NOMO-1 treated with DMSO at 0.1 percent for 48 hours (cell line): Measurements from ENCODE around the gene CHRNA3.

ENCODE experiments used
- DNase-seq: peaks from one replicate; lab custom pipeline; 2025; ENCODE audit not compliant: unreplicated experiment; lab: John Stamatoyannopoulos, UW

CHRNA3 gene

GRCh38 chr15:78637776-78638435 is 17.1 kb upstream of the CHRNA3 start:
- no peak for DNase-seq

- no peak for DNase-seq
Measured at GRCh38 chr15:78636378-78636859, 15.6 kb upstream of the CHRNA3 start.

DNA sequence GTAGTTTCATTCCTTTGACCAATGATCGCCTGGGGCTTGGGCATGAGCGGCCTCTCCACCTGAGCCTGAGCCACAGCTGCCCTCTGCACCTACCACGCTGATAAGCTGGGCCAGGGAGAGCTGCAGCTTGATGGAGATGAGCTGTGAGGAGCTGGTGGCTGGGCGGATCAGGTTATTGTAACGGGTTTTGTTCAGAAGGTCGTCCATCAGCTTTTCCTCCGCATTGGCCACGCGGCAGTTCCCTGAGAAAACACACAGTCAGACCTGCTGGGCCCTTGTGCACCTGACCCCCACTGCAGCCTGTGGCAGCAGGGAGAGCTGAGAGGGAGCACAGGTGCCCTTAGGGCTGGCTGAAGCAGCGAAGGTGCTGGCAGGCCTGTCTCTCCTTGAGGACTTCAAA is 14.6 kb upstream of the CHRNA3 start:
- no peak for DNase-seq

DNA sequence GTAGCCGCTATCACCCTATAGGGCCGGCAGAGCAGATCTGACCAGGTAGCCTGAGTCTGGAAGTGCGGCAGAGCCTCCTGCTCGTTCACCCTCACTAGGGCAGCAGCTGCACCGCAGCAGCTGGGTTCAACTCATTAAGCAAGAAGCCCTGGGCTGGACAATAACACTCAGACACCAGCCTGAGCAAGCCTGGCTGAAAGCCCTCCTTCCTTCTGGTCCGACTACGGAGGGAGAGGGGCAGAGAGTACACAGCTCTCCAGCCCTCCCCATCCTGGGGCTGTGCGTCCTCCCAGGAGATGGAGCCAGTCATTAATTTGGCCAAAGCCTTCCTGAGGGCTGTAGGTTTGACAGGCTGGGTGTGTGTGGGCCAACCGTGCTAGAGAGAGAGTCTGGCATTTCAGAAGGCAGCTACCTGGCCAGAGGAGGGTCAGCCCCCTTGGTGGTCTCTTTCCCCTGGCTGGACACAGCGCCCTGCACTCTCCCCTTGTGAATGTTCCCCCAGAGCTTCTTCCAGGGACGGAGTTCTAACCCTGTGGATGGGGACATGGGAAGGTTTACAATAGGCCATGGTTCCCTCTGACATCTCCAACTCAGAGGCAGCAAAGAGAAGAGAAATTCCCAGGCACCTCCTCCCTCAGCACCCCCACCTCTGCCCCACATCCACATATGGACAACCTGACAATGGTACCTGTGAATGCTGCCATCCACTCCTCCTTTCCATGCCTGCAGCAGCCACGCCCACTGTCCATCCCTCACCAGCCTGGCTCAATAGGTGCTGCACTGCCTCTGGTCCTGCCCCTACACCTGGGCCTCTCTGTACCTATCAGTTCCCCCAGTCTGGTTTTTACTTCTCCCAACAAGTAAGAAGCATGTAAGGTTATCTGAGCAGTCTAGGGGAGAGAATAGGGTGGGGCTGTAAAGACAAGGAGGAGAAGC is 13.7 kb upstream of the CHRNA3 start:
- DNase-seq, result no peak

GRCh38 chr15:78633348-78633747 is 12.6 kb upstream of the CHRNA3 start:
- DNase-seq, result no peak

DNA sequence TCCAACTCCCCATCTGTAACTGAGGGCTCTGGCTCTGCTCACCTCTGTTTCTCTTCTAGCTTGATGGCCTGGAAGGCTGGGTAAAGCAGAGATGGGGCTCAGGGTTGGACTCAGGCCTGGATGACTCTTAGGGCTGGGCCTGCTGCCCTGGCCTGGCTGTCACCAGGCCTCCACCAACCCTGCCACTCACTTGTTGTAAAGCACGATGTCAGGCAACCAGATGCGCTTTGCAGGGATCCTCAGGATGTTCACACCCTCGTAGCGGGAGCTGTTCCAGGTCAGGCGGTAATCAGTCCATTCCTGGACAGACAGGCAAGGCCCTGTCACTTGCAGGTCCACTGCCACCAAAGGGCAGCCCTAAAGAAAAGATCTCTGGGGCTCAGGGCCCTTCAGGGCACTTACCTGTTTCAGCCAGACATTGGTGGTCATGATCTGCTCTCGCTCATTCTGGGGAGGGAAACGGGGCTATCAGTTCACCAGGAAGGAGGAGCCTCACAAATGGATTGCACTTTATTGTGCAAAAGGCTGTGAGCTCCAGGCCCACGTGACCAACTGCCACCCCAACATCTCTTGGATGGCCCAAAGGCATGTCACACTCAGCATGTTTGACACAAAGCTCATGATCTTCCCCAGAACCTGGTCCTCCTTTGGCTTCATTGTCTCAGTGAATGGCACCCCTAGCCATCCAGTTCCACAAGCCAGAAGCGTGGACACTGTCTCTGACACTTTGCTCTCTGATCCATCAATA is 10.3 kb upstream of the CHRNA3 start:
- no peak for DNase-seq

DNA sequence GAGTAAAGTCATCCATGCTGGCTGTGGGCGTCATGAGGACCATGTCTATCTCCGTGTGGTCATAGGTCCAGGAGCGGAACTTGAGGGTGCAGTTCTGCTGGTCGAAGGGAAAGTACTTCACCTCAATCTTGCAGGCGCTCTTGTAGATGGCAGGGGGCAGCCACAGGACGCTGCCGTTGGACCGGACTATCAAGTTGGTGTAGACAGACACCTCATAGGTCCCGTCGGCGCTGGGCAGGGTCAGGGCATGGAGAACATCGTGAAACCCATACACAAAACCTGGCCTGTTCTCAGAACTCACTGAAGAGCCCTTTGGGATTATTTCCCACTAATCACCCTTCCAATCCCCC is 8.9 kb upstream of the CHRNA3 start:
- no peak for DNase-seq

- DNase-seq, result no peak
Measured at GRCh38 chr15:78629031-78629715, 8.4 kb upstream of the CHRNA3 start.

GRCh38 chr15:78628227-78628626 is 7.4 kb upstream of the CHRNA3 start:
- no peak for DNase-seq

DNA sequence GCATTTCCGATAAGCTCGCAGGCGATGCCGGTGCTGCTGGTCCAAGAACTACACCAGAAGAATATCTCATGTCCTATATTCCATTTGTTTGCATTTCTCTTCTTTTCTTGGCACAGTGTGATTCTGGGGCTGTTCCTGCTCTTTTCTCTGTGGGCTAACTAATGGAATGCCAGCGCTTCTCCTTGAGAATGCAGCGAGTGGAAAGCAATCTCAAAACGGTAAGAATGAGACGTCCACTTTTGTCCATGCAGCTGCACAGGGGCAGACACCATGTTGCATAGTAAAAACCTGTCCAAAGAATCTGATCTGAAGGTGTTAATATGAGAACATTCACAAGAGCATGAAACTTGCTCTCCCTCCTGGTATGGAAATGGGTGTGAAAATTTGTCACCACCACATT is 6.6 kb upstream of the CHRNA3 start:
- no peak for DNase-seq

- no peak for DNase-seq
Measured at GRCh38 chr15:78626381-78626995, 5.7 kb upstream of the CHRNA3 start.

- DNase-seq, result no peak
Measured at GRCh38 chr15:78625606-78626280, 4.9 kb upstream of the CHRNA3 start.

GRCh38 chr15:78624651-78625590 is 4.1 kb upstream of the CHRNA3 start:
- no peak for DNase-seq

- no peak for DNase-seq
Measured at GRCh38 chr15:78623786-78624497, 3.1 kb upstream of the CHRNA3 start.

DNA sequence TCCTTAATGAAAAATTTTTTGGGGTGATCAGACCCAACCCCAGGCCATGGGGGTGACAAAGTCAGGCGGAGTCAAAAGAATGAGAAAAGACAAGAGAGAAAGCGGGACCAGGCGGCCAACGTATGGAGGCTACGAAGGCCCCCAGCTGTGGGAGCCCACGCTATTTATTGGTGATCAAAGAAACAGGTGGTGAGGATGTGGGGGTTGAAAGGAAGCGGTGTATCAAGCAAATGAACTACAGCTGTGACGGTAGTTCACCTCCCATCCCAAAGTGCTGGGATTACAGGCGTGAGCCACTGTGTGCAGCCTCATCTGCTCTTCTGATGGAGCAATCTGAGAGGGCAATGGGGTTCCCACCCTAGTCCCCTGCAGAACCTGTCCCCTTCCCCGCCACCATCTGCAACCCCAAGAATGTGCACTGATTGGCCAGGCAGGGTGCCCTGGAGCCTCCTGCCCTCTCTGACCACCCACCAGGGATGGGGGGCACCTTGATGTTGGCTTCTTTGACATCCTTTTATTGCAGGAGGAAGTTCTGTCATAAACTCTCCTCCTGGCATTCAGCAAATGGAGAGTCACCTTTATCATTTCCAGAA is 1.1 kb upstream of the CHRNA3 start:
- DNase-seq, result no peak

- no peak for DNase-seq
Measured at GRCh38 chr15:78620021-78620526, 722 bp downstream of the CHRNA3 start.

- no peak for DNase-seq
Measured at GRCh38 chr15:78619022-78619950, 1.5 kb downstream of the CHRNA3 start.
